RWPE2 (cell line): ENCODE data around the gene CFAP97D1.

ENCODE experiments used
- ATAC-seq: fragments of 200-7000 bp; cut with Tn5 transposase; 3 replicates; pipeline ENCODE4 v1.9.1; 2021; ENCODE audit warnings: low read depth
- DNase-seq: peaks from one replicate; pipeline ENCODE4 v3.0.0-alpha.2; 2020; ENCODE audit warnings: low spot score
- H3K27ac ChIP-seq: fragments of 450-650 bp; 2 replicates; pipeline ENCODE4 v1.5.1; 2017; ENCODE audit warnings: mild to moderate bottlenecking; ENCODE audit not compliant: poor library complexity, severe bottlenecking
- H3K27me3 ChIP-seq: fragments of 250-450 bp; sonication (Bioruptor Pico); 2 replicates; pipeline ENCODE4 v1.5.1; 2021; ENCODE audit warnings: mild to moderate bottlenecking, moderate library complexity; ENCODE audit not compliant: insufficient read depth, poor library complexity, severe bottlenecking
- H3K36me3 ChIP-seq: fragments of 250-450 bp; sonication (Bioruptor Pico); 2 replicates; pipeline ENCODE4 v1.5.1; 2020; ENCODE audit warnings: low read depth, mild to moderate bottlenecking, moderate library complexity
- H3K4me1 ChIP-seq: fragments of 250-450 bp; sonication (Bioruptor Pico); 2 replicates; pipeline ENCODE4 v1.5.1; 2021; ENCODE audit warnings: mild to moderate bottlenecking, moderate library complexity; ENCODE audit not compliant: insufficient read depth, poor library complexity, severe bottlenecking
- H3K4me3 ChIP-seq: fragments of 250-450 bp; sonication (Bioruptor Pico); 2 replicates; pipeline ENCODE4 v1.5.1; 2021; ENCODE audit warnings: mild to moderate bottlenecking, moderate library complexity; ENCODE audit not compliant: severe bottlenecking
- H3K9me3 ChIP-seq: fragments of 250-450 bp; sonication (Bioruptor Pico); 2 replicates; pipeline ENCODE4 v1.5.1; 2021; ENCODE audit warnings: mild to moderate bottlenecking, moderate library complexity; ENCODE audit not compliant: severe bottlenecking
- TF ChIP-seq, protein P1 (sequence below): fragments of 450-650 bp; IDR thresholded peaks from one replicate; pipeline ENCODE4 v1.5.1; 2017; ENCODE audit warnings: mild to moderate bottlenecking, moderate library complexity; ENCODE audit not compliant: poor library complexity, severe bottlenecking

Gene CFAP97D1

GRCh38 chr17:43758086-43758485 lies 22.1 kb upstream of the CFAP97D1 start:
- Histone ChIP-seq H3K36me3 (no peaks in the 10 kb centered on the region), H3K4me1 (peaks cover 10% of the 10 kb centered on the region), H3K4me3 (no peak overlapping the region), H3K27ac (no peak overlapping the region), H3K9me3 (no peaks in the 10 kb centered on the region), H3K27me3 (peaks cover 13% of the 10 kb centered on the region)
- ATAC-seq (no peak), DNase-seq (no peak)
- TF ChIP-seq, protein P1, sequence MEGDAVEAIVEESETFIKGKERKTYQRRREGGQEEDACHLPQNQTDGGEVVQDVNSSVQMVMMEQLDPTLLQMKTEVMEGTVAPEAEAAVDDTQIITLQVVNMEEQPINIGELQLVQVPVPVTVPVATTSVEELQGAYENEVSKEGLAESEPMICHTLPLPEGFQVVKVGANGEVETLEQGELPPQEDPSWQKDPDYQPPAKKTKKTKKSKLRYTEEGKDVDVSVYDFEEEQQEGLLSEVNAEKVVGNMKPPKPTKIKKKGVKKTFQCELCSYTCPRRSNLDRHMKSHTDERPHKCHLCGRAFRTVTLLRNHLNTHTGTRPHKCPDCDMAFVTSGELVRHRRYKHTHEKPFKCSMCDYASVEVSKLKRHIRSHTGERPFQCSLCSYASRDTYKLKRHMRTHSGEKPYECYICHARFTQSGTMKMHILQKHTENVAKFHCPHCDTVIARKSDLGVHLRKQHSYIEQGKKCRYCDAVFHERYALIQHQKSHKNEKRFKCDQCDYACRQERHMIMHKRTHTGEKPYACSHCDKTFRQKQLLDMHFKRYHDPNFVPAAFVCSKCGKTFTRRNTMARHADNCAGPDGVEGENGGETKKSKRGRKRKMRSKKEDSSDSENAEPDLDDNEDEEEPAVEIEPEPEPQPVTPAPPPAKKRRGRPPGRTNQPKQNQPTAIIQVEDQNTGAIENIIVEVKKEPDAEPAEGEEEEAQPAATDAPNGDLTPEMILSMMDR: no peak

DNA sequence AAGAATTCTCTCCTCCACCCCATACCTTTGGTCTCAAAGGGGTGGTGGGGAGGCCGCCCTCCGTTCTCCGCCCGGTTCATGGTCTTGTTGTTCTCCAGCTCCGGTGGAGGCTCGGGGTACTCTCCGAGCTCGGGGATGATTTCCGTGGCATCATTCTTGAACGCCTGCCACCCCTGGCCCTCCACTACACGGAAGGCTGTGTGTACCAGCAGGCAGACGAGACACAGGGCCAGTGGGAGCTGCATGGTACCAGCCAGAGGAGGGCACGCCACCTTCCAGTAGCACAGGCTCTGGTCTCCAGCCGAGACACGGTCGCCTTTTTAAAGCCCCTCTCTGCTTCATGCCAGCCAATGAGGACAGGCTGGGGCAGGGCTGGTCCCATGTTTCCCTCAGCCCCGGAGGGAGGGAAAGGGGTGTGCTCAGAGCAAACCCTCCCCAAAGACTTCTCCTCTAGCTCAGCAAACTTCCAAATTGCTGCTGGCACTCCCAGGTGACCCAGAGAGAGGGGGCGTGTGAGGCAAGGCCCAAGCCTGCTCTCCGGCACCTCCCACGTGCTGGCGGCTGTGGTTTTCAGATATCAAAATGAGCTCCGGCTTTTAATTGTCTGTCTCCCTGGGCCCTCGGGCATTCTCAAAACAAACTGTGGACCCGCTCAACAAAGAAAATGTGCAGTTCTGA lies 21.6 kb upstream of the CFAP97D1 start, which contains the start of gene SOST:
TSS of gene SOST (minus strand) at position 295 of the 678 bp plus-strand sequence. CDS start at position 245, 50 bp downstream.
- Histone ChIP-seq H3K9me3 (no peaks in the 10 kb centered on the region), H3K4me3 (no peak within 1 kb of the TSS), H3K27me3 (peaks cover 13% of the 10 kb centered on the region), H3K4me1 (peaks cover 10% of the 10 kb centered on the region), H3K36me3 (no peaks in the 10 kb centered on the region), H3K27ac (peak within 1 kb of the TSS; percentile 18)
- DNase-seq: no peak
- TF ChIP-seq, protein P1: no peak
- ATAC-seq: no peak

GRCh38 chr17:43759836-43760235 lies 20.4 kb upstream of the CFAP97D1 start:
- peaks cover 13% of the 10 kb centered on the region for H3K27me3 ChIP-seq
- H3K4me3 ChIP-seq: no peak overlapping the region
- H3K4me1 ChIP-seq: peaks cover 7% of the 10 kb centered on the region
- TF ChIP-seq, protein P1: no peak
- H3K27ac ChIP-seq: peak overlapping the region; percentile 18
- ATAC-seq: peak; percentile 73
- no peaks in the 10 kb centered on the region for H3K9me3 ChIP-seq
- no peak for DNase-seq
- H3K36me3 ChIP-seq: no peaks in the 10 kb centered on the region

- ATAC-seq (peak; percentile 88), DNase-seq (peak; percentile 90)
- no peaks in the 10 kb centered on the region for H3K36me3 ChIP-seq
- H3K27ac ChIP-seq: peak overlapping the region; percentile 18
- H3K27me3 ChIP-seq: peaks cover 8% of the 10 kb centered on the region
- TF ChIP-seq, protein P1: peak; percentile 99
- no peaks in the 10 kb centered on the region for H3K9me3 ChIP-seq
- peaks cover 7% of the 10 kb centered on the region for H3K4me1 ChIP-seq
- no peak overlapping the region for H3K4me3 ChIP-seq
Observed at GRCh38 chr17:43760254-43760852, 19.9 kb upstream of the CFAP97D1 start.
